GM21390 (cell line): ENCODE measurements around the gene SLC25A26.
A peak's percentile ranks its signal among the peaks of the same experiment; 100 is the strongest.

ENCODE experiments used
- ATAC-seq: cut with Tn5 transposase; IDR thresholded peaks from one replicate; pipeline ENCODE4 v1.9.1; 2021; ENCODE audit not compliant: unreplicated experiment

The SLC25A26 gene

GRCh38 chr3:66220602-66221377 lies at the start of gene SLC25A26:
TSS of gene SLC25A26 (plus strand) at chr3:66221001. CDS start at chr3:66221095, 94 bp downstream.
- peak; percentile 99 for ATAC-seq

- no peak for ATAC-seq
Measured at GRCh38 chr3:66172394-66172793, 48.4 kb upstream of the SLC25A26 start.

- no peak for ATAC-seq
Measured at GRCh38 chr3:66177026-66177425, 43.8 kb upstream of the SLC25A26 start.

- no peak for ATAC-seq
Measured at GRCh38 chr3:66178206-66178605, 42.6 kb upstream of the SLC25A26 start.

GRCh38 chr3:66179793-66180192 lies 41.0 kb upstream of the SLC25A26 start:
- ATAC-seq: no peak

GRCh38 chr3:66181764-66182163 lies 39.0 kb upstream of the SLC25A26 start:
- ATAC-seq: no peak

- ATAC-seq: no peak
Measured at GRCh38 chr3:66182246-66182645, 38.6 kb upstream of the SLC25A26 start.

GRCh38 chr3:66186545-66186944 lies 34.3 kb upstream of the SLC25A26 start:
- no peak for ATAC-seq

- no peak for ATAC-seq
Measured at GRCh38 chr3:66195347-66195783, 25.4 kb upstream of the SLC25A26 start.

GRCh38 chr3:66196633-66197032 lies 24.2 kb upstream of the SLC25A26 start:
- ATAC-seq: no peak

- no peak for ATAC-seq
Measured at GRCh38 chr3:66198437-66199088, 22.2 kb upstream of the SLC25A26 start.

- ATAC-seq: no peak
Measured at GRCh38 chr3:66199089-66199473, 21.7 kb upstream of the SLC25A26 start.

GRCh38 chr3:66200147-66200546 lies 20.7 kb upstream of the SLC25A26 start:
- no peak for ATAC-seq

- ATAC-seq: no peak
Measured at GRCh38 chr3:66200786-66201185, 20.0 kb upstream of the SLC25A26 start.

GRCh38 chr3:66203275-66203674 lies 17.5 kb upstream of the SLC25A26 start:
- no peak for ATAC-seq

GRCh38 chr3:66206806-66207205 lies 14.0 kb upstream of the SLC25A26 start:
- no peak for ATAC-seq

- ATAC-seq: no peak
Measured at GRCh38 chr3:66208189-66208588, 12.6 kb upstream of the SLC25A26 start.

- ATAC-seq: no peak
Measured at GRCh38 chr3:66210687-66211295, 10.0 kb upstream of the SLC25A26 start.

- ATAC-seq: peak; percentile 70
Measured at GRCh38 chr3:66211779-66212178, 9.0 kb upstream of the SLC25A26 start.

GRCh38 chr3:66215106-66215505 lies 5.7 kb upstream of the SLC25A26 start:
- ATAC-seq: no peak

GRCh38 chr3:66220066-66220465 lies 735 bp upstream of the SLC25A26 start:
- ATAC-seq: no peak

GRCh38 chr3:66224220-66224619 lies 3.4 kb downstream of the SLC25A26 start:
- no peak for ATAC-seq
